Measurements from ENCODE around the gene MFGE8. TPM values are rescaled to one million over a fixed set of nuclear protein-coding genes. Genes with fewer than 3 reads are reported as not detected.

The MFGE8 gene
- total RNA-seq, 4 donors from 2014 or later: 213 to 446 (median 343) TPM

DNA sequence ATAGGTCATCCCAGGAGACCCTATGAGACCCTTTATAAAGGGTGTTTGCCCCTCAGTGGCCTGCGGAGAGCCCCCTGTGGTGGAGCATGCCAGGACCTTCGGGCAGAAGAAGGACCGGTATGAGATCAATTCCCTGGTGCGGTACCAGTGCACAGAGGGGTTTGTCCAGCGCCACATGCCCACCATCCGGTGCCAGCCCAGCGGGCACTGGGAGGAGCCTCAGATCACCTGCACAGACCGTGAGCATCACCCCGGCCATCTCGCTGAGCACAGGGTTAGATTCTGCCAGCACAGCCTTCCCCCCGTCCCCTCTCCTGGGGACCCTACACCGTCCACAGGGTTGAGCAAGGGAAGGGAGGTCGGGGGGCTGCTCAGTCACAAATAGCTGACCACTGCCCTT is 39.4 kb downstream of the MFGE8 start:
- TF ChIP-seq, protein P1, sequence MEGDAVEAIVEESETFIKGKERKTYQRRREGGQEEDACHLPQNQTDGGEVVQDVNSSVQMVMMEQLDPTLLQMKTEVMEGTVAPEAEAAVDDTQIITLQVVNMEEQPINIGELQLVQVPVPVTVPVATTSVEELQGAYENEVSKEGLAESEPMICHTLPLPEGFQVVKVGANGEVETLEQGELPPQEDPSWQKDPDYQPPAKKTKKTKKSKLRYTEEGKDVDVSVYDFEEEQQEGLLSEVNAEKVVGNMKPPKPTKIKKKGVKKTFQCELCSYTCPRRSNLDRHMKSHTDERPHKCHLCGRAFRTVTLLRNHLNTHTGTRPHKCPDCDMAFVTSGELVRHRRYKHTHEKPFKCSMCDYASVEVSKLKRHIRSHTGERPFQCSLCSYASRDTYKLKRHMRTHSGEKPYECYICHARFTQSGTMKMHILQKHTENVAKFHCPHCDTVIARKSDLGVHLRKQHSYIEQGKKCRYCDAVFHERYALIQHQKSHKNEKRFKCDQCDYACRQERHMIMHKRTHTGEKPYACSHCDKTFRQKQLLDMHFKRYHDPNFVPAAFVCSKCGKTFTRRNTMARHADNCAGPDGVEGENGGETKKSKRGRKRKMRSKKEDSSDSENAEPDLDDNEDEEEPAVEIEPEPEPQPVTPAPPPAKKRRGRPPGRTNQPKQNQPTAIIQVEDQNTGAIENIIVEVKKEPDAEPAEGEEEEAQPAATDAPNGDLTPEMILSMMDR (IDR thresholded peaks at IDR 0.05; ENCODE audit: low read depth): no peak

DNA sequence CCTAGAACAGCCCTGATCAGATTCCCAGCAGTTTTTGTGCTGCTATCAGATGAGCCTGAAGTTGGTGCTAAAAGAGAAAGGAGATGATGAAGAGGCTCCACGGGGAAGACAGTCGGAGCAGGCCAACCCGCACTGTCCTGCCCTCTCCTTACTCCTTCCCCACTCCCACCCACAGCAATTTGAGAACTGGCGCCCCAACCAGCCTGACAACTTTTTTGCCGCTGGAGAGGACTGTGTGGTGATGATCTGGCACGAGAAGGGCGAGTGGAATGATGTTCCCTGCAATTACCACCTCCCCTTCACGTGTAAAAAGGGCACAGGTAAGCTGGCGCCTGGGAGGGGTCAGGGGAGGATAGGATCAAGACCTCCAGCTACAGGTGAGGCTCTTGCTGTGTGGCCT is 40.5 kb downstream of the MFGE8 start:
- TF ChIP-seq, protein P1 (IDR thresholded peaks at IDR 0.05; ENCODE audit: low read depth): no peak

DNA sequence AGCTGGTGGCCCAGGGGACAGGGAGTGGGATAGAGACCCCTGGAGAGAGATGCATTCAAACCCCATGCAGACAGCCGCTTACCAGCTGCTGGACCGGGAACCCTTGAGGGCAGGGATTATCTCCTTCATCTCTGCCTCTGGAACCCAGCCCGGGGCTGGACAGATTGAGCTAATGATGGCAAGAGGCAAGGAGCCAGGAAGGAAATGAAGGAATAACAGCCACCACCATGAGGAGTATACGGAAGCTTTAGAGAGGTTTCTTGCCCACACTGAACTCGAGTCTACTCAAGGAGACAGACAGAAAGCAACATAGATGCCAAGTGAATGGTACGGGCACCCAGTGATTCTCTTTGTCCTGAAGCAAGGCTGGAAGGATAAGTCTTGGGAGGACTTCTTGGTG is 41.1 kb downstream of the MFGE8 start:
- TF ChIP-seq, protein P1 (IDR thresholded peaks at IDR 0.05; ENCODE audit: low read depth): no peak

DNA sequence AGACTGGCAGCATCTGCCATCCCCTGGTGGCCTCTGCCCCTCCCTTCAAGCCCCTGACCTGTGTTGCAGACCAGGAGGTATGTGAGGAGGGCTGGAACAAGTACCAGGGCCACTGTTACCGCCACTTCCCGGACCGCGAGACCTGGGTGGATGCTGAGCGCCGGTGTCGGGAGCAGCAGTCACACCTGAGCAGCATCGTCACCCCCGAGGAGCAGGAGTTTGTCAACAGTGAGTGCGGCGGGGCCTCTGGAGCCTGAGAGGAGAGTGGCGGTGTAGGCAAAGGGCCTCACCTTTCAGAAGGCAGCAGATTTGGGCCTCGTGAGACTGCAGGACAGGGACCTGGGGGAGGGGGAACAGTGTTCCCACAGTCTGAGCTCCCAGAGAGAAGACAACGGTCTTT is 41.9 kb downstream of the MFGE8 start:
- TF ChIP-seq, protein P1 (IDR thresholded peaks at IDR 0.05; ENCODE audit: low read depth): no peak

DNA sequence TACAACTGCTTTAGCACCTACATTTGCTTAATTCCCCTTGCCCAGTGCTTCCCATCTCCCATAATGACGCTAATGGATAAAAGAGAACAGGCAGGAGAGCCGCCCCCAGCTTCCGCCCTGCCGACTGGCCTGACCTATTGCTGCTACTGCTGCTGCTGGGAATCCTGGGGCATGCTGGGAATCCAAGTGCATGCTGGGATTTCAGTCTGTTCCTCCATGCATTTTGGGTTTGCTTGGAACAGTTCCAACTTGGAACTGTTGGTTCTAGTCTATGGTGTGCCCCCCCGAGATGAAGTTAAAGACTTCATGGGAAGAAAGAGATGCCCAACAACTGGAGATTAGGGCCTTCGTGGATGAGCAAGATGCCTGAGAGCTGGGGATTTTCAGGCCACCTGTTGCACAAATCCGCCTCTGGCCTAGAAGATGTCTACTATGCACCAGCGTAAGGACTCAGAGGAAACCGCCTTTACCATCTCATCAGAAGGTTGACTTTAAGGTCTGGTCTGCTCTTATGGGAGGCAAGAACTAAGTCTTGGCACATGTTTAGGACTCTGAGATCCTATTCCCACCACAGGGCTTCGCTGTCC is 46.8 kb downstream of the MFGE8 start:
- TF ChIP-seq, protein P1 (IDR thresholded peaks at IDR 0.05; ENCODE audit: low read depth): no peak

DNA sequence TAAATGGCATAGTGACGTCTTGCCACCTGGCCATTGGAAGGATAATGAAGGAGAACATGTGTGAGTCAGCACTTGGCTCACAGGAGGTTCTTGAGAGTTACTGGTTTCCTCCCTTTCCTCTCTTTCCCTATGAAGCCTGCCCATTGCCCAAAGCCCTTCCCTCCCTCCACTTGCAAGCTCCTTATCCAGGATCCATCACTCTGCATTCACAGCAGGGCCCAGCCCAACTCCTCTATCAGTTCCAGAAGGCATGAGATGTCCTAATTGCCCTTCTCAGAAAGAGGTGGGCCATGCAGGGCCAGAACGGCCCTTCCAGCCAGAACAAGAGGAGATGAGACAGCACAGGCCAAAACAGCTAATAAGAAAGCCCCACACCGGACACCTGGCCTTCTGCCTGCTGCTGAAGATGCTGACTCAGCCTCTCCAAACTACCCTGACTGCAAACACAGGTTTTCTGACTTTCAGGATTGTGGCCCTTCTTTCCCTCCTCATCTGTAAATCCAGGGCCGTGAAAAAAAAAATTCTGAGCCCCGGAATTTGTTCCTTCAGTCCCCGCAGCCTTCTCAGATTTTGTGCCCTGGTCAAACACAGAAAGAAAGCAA is 47.6 kb downstream of the MFGE8 start:
- TF ChIP-seq, protein P1 (IDR thresholded peaks at IDR 0.05; ENCODE audit: low read depth): no peak

DNA sequence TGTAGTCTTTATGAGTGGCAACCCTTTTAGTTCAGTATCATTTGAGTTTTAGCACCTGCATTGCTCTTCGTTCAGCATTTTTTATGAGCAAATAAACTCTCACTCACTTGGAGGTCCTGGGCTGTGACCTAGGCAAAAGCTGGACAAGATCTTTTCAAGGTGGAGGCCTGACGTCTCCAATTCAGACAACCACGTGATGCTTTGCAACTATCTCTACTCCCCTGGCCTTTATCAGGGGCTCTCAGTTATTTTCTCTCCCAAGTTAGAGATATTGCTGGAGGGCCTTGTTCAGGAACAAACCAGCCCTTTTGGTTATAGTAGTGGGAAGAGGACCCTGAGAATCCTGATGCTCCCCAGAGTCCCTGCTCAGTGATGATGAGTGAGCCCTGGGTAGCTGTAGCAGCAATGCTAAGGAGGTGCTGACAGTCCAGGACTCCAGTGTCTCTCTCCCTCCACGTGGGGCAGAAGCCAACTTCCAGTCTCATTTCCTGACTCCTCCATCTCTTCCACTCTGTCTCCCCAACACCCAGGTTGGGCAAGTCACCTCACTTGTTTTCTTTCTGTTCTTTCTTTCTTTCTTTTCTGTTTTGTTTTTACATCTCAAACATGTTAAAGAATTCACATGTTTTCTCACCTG is 48.2 kb downstream of the MFGE8 start:
- TF ChIP-seq, protein P1 (IDR thresholded peaks at IDR 0.05; ENCODE audit: low read depth): no peak
